ENCODE measurements around the gene MEN1. TPM values are rescaled to one million over a fixed set of nuclear protein-coding genes. Genes with fewer than 3 reads are reported as not detected.

MEN1 gene
- total RNA-seq, 4 donors from 2014 or later, result 3.8 to 26.2 (median 14.9) TPM

GRCh38 chr11:64799256-64799622 lies 11.1 kb downstream of the MEN1 start:
- Histone ChIP-seq H3K27me3 (no peaks in the 10 kb centered on the region), H3K36me3 (no peaks in the 10 kb centered on the region), H3K4me3 (no peak overlapping the region), H3K9me3 (no peaks in the 10 kb centered on the region), H3K27ac (no peak overlapping the region), H3K4me1 (peaks cover 5% of the 10 kb centered on the region in 2 donors)
- no peak for TF ChIP-seq POLR2A (IDR thresholded peaks at IDR 0.05)
- TF ChIP-seq, protein P1, sequence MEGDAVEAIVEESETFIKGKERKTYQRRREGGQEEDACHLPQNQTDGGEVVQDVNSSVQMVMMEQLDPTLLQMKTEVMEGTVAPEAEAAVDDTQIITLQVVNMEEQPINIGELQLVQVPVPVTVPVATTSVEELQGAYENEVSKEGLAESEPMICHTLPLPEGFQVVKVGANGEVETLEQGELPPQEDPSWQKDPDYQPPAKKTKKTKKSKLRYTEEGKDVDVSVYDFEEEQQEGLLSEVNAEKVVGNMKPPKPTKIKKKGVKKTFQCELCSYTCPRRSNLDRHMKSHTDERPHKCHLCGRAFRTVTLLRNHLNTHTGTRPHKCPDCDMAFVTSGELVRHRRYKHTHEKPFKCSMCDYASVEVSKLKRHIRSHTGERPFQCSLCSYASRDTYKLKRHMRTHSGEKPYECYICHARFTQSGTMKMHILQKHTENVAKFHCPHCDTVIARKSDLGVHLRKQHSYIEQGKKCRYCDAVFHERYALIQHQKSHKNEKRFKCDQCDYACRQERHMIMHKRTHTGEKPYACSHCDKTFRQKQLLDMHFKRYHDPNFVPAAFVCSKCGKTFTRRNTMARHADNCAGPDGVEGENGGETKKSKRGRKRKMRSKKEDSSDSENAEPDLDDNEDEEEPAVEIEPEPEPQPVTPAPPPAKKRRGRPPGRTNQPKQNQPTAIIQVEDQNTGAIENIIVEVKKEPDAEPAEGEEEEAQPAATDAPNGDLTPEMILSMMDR (IDR thresholded peaks at IDR 0.05), result no peak
- no peak for DNase-seq
- intact Hi-C loops (cut with DNase I; ENCODE audit: low total_unique reads), result no loop called here

- Histone ChIP-seq H3K4me3 (no peak overlapping the region), H3K27ac (no peak overlapping the region), H3K36me3 (no peaks in the 10 kb centered on the region), H3K9me3 (no peaks in the 10 kb centered on the region), H3K4me1 (no peaks in the 10 kb centered on the region), H3K27me3 (no peaks in the 10 kb centered on the region)
- DNase-seq, result no peak
- intact Hi-C loops (cut with DNase I; ENCODE audit: low total_unique reads), result no loop called here
- TF ChIP-seq POLR2A (IDR thresholded peaks at IDR 0.05), result no peak
- TF ChIP-seq, protein P1 (IDR thresholded peaks at IDR 0.05), result no peak
Observed at GRCh38 chr11:64796757-64797541, 13.4 kb downstream of the MEN1 start.

- Histone ChIP-seq H3K36me3 (no peaks in the 10 kb centered on the region), H3K27me3 (no peaks in the 10 kb centered on the region), H3K4me1 (no peaks in the 10 kb centered on the region), H3K27ac (no peak overlapping the region), H3K9me3 (no peaks in the 10 kb centered on the region), H3K4me3 (no peak overlapping the region)
- intact Hi-C loops (cut with DNase I; ENCODE audit: low total_unique reads), result no loop called here
- no peak for TF ChIP-seq POLR2A (IDR thresholded peaks at IDR 0.05)
- TF ChIP-seq, protein P1 (IDR thresholded peaks at IDR 0.05), result no peak
- no peak for DNase-seq
Observed at GRCh38 chr11:64796047-64796756, 14.1 kb downstream of the MEN1 start.

DNA sequence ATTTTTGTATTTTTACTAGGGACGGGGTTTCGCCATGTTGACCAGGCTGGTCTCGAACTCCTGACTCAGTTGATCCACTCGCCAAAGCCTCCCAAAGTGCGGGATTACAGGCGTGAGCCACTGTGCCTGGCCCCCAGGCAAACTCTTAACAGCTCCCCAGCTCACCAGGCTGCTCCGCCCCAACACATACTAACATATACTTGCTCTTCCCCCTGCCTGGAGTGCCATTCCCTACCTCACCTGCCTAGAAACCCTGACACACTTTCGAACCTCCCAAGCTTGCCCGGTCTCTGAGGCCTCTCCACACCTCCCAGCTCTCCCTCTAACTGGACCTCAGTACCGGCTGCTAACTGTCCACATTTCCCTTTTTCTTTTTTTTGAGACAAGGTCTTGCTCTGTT lies 15.8 kb downstream of the MEN1 start:
- no peaks in the 10 kb centered on the region for H3K36me3 ChIP-seq
- TF ChIP-seq, protein P1 (IDR thresholded peaks at IDR 0.05), result no peak
- no peak for TF ChIP-seq POLR2A (IDR thresholded peaks at IDR 0.05)

More for the DNA sequence above, 15.8 kb downstream of the MEN1 start:
- Histone ChIP-seq H3K4me1 (no peaks in the 10 kb centered on the region), H3K4me3 (no peak overlapping the region), H3K27ac (no peak overlapping the region), H3K27me3 (no peaks in the 10 kb centered on the region), H3K9me3 (no peaks in the 10 kb centered on the region)
- DNase-seq, result no peak
- intact Hi-C loops (cut with DNase I; ENCODE audit: low total_unique reads), result no loop called here
